ENCODE data around the gene ZNF18.

The ZNF18 gene

GRCh38 chr17:11997147-11997971 is at the start of gene ZNF18:
ZNF18 (minus strand) TSS chr17:11997475; CDS start chr17:11992829, 4,646 bp downstream.
- peak; percentile 87 to 89 for DNase-seq

- DNase-seq: no peak
Measured at GRCh38 chr17:12046786-12047185, 49.5 kb upstream of the ZNF18 start.

- no peak for DNase-seq
Measured at GRCh38 chr17:12043702-12044101, 46.4 kb upstream of the ZNF18 start.

GRCh38 chr17:12041312-12041711 is 44.0 kb upstream of the ZNF18 start:
- DNase-seq: no peak

GRCh38 chr17:12040478-12040877 is 43.2 kb upstream of the ZNF18 start:
- no peak for DNase-seq

GRCh38 chr17:12037970-12038369 is 40.7 kb upstream of the ZNF18 start:
- no peak for DNase-seq

GRCh38 chr17:12035673-12036072 is 38.4 kb upstream of the ZNF18 start:
- no peak for DNase-seq

GRCh38 chr17:12034538-12034937 is 37.3 kb upstream of the ZNF18 start:
- DNase-seq: no peak

GRCh38 chr17:12028611-12029010 is 31.3 kb upstream of the ZNF18 start:
- DNase-seq: no peak

- no peak for DNase-seq
Measured at GRCh38 chr17:12027658-12028057, 30.4 kb upstream of the ZNF18 start.

- DNase-seq: no peak
Measured at GRCh38 chr17:12024327-12024726, 27.1 kb upstream of the ZNF18 start.

GRCh38 chr17:12022310-12022709 is 25.0 kb upstream of the ZNF18 start:
- DNase-seq: no peak

GRCh38 chr17:12021623-12022140 is 24.4 kb upstream of the ZNF18 start:
- DNase-seq: no peak

- DNase-seq: peak; percentile 62 to 67
Measured at GRCh38 chr17:12020642-12021622, 23.7 kb upstream of the ZNF18 start, which contains the start of gene MAP2K4. MAP2K4 (plus strand) TSS chr17:12020877; CDS start chr17:12020887, 10 bp downstream.

- no peak for DNase-seq
Measured at GRCh38 chr17:12007466-12007865, 10.2 kb upstream of the ZNF18 start.

GRCh38 chr17:11999696-12000095 is 2.4 kb upstream of the ZNF18 start:
- DNase-seq: no peak

GRCh38 chr17:11997972-11998233 is 628 bp upstream of the ZNF18 start:
- no peak for DNase-seq

GRCh38 chr17:11996722-11997146 is 541 bp downstream of the ZNF18 start:
- peak; percentile 2 to 19 for DNase-seq

- DNase-seq: no peak
Measured at GRCh38 chr17:11991461-11991860, 5.8 kb downstream of the ZNF18 start.

- DNase-seq: no peak
Measured at GRCh38 chr17:11990363-11990983, 6.8 kb downstream of the ZNF18 start.

GRCh38 chr17:11986942-11987329 is 10.3 kb downstream of the ZNF18 start:
- DNase-seq: peak; percentile 0 to 4

- DNase-seq: no peak
Measured at GRCh38 chr17:11986179-11986941, 10.9 kb downstream of the ZNF18 start.

Data from NCI-H2081 (cell line).